NCI-H1417 (cell line): Measurements from ENCODE around the gene TRIM63.

Source experiments
- DNase-seq, 3 experiments: peaks; one replicate each; lab custom pipeline; 2025; lab: John Stamatoyannopoulos, UW

The TRIM63 gene

DNA sequence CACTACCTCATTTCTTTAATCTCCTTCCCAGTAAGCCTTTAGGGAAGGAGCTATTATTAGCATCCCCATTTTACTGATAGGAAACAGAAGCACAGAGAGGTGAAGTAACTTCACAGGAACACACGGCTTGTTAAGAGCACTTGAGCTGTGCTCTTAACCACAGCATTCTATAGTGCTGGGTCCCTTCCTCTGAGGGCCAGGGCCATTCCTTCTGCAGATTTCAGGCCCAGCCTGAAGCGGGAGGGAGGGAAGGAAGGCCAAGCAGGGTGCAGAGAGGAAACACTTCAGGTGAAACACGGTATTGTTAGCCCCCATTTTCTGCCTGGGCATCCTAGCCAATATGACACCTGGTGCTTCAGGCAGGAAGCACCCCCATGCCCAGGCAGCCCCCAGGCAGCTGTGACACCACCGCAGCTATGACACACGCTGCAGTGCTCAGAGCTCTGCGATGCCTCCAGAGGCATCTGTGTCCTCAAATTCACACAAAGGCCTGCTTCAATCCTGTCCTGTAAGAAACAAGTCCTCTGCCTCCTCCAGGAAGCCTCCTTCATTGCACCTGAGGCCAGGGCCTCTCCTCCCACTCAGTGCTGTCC, 50.4 kb downstream of the TRIM63 start:
- DNase-seq, result peak in 2 of 3 experiments; percentile 17 to 44

GRCh38 chr1:26016258-26016952, 51.0 kb downstream of the TRIM63 start:
- DNase-seq, result peak in 2 of 3 experiments; percentile 25 to 50

- DNase-seq, result no peak
These were observed 52.1 kb downstream of the TRIM63 start for GRCh38 chr1:26015358-26015757.

DNA sequence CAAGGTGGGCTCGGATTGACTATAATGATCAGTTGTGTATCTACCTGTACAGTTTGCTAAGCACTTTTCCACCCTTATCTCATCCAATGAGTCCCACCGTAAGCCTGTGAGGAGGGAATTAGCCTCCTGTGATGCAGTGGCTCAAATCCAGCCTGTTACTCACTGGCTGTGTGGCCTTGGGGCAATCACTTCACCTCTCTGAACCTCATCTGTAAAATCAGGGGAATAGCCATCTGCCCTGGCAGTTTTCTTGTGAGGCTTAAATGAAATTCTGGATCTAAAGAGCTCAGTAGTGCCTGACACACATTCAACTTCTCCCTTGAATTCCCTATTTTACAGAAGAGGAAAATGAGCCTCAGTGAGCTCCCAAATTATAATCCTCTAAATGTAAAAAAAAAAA, 53.3 kb downstream of the TRIM63 start:
- DNase-seq, result no peak

DNA sequence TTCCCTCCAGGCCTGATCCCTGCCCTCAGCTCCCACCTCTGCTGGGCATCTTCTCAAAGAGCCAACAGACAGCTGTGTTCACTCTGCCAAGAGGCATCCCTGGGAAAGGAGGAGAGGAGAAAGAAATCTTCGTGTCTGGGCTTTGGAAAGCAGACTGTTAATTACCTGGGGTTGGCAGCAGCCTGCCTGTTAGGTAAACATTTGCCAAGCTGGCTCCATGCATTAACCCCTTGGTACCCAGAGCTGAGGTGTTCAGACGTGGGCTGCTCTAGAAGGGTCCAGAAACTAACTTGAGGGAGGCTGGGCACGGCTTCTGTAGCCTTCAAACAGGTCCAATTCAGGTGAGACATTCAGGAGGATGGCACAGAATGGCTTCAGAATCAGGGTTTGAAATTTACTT, 54.6 kb downstream of the TRIM63 start:
- peak in 2 of 3 experiments; percentile 29 to 68 for DNase-seq

GRCh38 chr1:26010825-26011224, 56.6 kb downstream of the TRIM63 start:
- DNase-seq, result peak in 1 of 3 experiments; percentile 66

GRCh38 chr1:26009796-26010447, 57.5 kb downstream of the TRIM63 start:
- DNase-seq, result peak in 2 of 3 experiments; percentile 18 to 50

DNA sequence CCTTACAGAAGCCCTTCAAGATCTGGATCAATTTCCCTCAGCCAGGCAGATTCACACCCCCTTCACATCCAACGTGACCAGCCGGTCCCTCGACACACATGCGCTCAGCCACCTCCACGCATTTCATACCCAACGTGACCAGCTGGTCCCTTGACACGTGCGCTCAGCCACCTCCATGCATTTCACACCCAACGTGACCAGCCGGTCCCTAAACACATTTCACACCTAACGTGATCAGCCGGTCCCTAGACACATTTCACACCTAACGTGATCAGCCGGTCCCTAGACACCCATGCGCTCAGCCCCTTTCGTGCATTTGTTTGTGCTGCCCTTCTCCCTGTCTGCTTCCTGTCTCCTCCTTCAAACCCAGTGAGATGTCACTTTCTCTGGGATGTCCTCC, 60.7 kb downstream of the TRIM63 start:
- DNase-seq, result no peak

GRCh38 chr1:26005434-26006105, 61.9 kb downstream of the TRIM63 start:
- no peak for DNase-seq

GRCh38 chr1:26003756-26004155, 63.7 kb downstream of the TRIM63 start:
- DNase-seq, result no peak

GRCh38 chr1:26003262-26003661, 64.2 kb downstream of the TRIM63 start:
- no peak for DNase-seq
